ENCODE results near the gene POFUT2.

Gene POFUT2

GRCh38 chr21:45330075-45330781 lies 42.5 kb upstream of the POFUT2 start:
- H3K4me3 ChIP-seq (ENCODE audit: low read depth, low read length): no peak overlapping the region
- DNase-seq (ENCODE audit: low read depth): no peak
- TF ChIP-seq CTCF (IDR thresholded peaks at IDR 0.05; ENCODE audit: insufficient read depth, low read depth, low read length, missing control alignments): no peak

- no peak for TF ChIP-seq CTCF (IDR thresholded peaks at IDR 0.05; ENCODE audit: insufficient read depth, low read depth, low read length, missing control alignments)
- no peak overlapping the region for H3K4me3 ChIP-seq (ENCODE audit: low read depth, low read length)
- no peak for DNase-seq (ENCODE audit: low read depth)
Observed at GRCh38 chr21:45329261-45330074, 41.8 kb upstream of the POFUT2 start.

- no peak for DNase-seq (ENCODE audit: low read depth)
- TF ChIP-seq CTCF (IDR thresholded peaks at IDR 0.05; ENCODE audit: insufficient read depth, low read depth, low read length, missing control alignments): no peak
- H3K4me3 ChIP-seq (ENCODE audit: low read depth, low read length): no peak overlapping the region
Observed at GRCh38 chr21:45328198-45329091, 40.8 kb upstream of the POFUT2 start.

GRCh38 chr21:45327441-45328197 lies 39.9 kb upstream of the POFUT2 start:
- no peak for TF ChIP-seq CTCF (IDR thresholded peaks at IDR 0.05; ENCODE audit: insufficient read depth, low read depth, low read length, missing control alignments)
- no peak for DNase-seq (ENCODE audit: low read depth)

GRCh38 chr21:45326891-45327440 lies 39.3 kb upstream of the POFUT2 start:
- DNase-seq (ENCODE audit: low read depth): peak; percentile 15
- TF ChIP-seq CTCF (IDR thresholded peaks at IDR 0.05; ENCODE audit: insufficient read depth, low read depth, low read length, missing control alignments): no peak

More at GRCh38 chr21:45327441-45328197, 39.9 kb upstream of the POFUT2 start:
- no peak overlapping the region for H3K4me3 ChIP-seq (ENCODE audit: low read depth, low read length)

More at GRCh38 chr21:45326891-45327440, 39.3 kb upstream of the POFUT2 start:
- no peak overlapping the region for H3K4me3 ChIP-seq (ENCODE audit: low read depth, low read length)
